WTC11 (cell line): Measurements from ENCODE around the gene LYPD6B. TPM values are rescaled to one million over a fixed set of nuclear protein-coding genes. Genes with fewer than 3 reads are reported as not detected.

Source experiments
- ATAC-seq: fragments of 200-7000 bp; cut with Tn5 transposase; 2 replicates; pipeline ENCODE4 v1.10.0; 2021; ENCODE audit warnings: mild to moderate bottlenecking, moderate library complexity
- CTCF ChIA-PET: fragments of 300-600 bp; sonication (Branson Sonifier 250); formaldehyde crosslinking; loops from one replicate; lab custom pipeline; 2021; ENCODE audit warnings: antibody characterized with exemption; lab: Charles Lee
- POLR2A ChIA-PET: fragments of 350-600 bp; sonication (Branson Sonifier 250); formaldehyde crosslinking; loops from one replicate; lab custom pipeline; 2021; ENCODE audit warnings: antibody characterized with exemption; lab: Charles Lee
- DNase-seq: peaks from one replicate; pipeline ENCODE4 v3.0.0; 2021; ENCODE audit warnings: low spot score
- H3K27ac Mint-ChIP-seq: 2 replicates; pipeline ENCODE4 v1.8.0; 2021; ENCODE audit warnings: mixed read lengths
- H3K27me3 Mint-ChIP-seq: 2 replicates; pipeline ENCODE4 v1.8.0; 2021; ENCODE audit warnings: low read depth, mild to moderate bottlenecking, moderate library complexity, mixed read lengths
- H3K36me3 Mint-ChIP-seq: 2 replicates; pipeline ENCODE4 v1.8.0; 2021; ENCODE audit warnings: mixed read lengths
- H3K4me1 Mint-ChIP-seq: 2 replicates; pipeline ENCODE4 v1.8.0; 2022; ENCODE audit warnings: mixed read lengths
- H3K4me3 Mint-ChIP-seq: 2 replicates; pipeline ENCODE4 v1.8.0; 2021; ENCODE audit warnings: mild to moderate bottlenecking, moderate library complexity, mixed read lengths
- H3K9me3 Mint-ChIP-seq: 2 replicates; pipeline ENCODE4 v1.8.0; 2021; ENCODE audit warnings: mixed read lengths
- CBFB ChIP-seq: sonication (generic); formaldehyde crosslinking; IDR thresholded peaks from 2 replicates; pipeline ENCODE4 v1.8.1; 2022; ENCODE audit warnings: mild to moderate bottlenecking, low read depth, missing genetic modification reagents
- CREB1 ChIP-seq: sonication (generic); formaldehyde crosslinking; IDR thresholded peaks from 2 replicates; pipeline ENCODE4 v1.8.0; 2023; ENCODE audit warnings: mild to moderate bottlenecking, missing genetic modification reagents
- E2F5 ChIP-seq: sonication (generic); formaldehyde crosslinking; IDR thresholded peaks from 2 replicates; pipeline ENCODE4 v1.8.1; 2022; ENCODE audit warnings: mild to moderate bottlenecking, moderate library complexity, missing genetic modification reagents
- IRF1 ChIP-seq: sonication (generic); formaldehyde crosslinking; IDR thresholded peaks from 2 replicates; pipeline ENCODE4 v1.8.0; 2023; ENCODE audit warnings: missing genetic modification reagents
- NFYB ChIP-seq: sonication (generic); formaldehyde crosslinking; conservative IDR thresholded peaks from 2 replicates; pipeline ENCODE4 v1.8.0; 2022; ENCODE audit warnings: low read depth, missing genetic modification reagents
- OVOL2 ChIP-seq: fragments of 250-450 bp; sonication (Bioruptor Pico); IDR thresholded peaks from 2 replicates; pipeline ENCODE4 v1.9.0; 2021; ENCODE audit warnings: mild to moderate bottlenecking, borderline replicate concordance
- SMAD4 ChIP-seq: sonication (generic); formaldehyde crosslinking; IDR thresholded peaks from 2 replicates; pipeline ENCODE4 v1.8.0; 2022; ENCODE audit warnings: mild to moderate bottlenecking, missing genetic modification reagents
- SOX15 ChIP-seq: fragments of 250-450 bp; sonication (Bioruptor Pico); IDR thresholded peaks from 2 replicates; pipeline ENCODE4 v1.9.0; 2021; ENCODE audit warnings: mild to moderate bottlenecking
- SP1 ChIP-seq: sonication (generic); formaldehyde crosslinking; conservative IDR thresholded peaks from 2 replicates; pipeline ENCODE4 v1.8.1; 2022; ENCODE audit warnings: missing genetic modification reagents
- TCF7 ChIP-seq: sonication (generic); formaldehyde crosslinking; IDR thresholded peaks from 2 replicates; pipeline ENCODE4 v1.8.0; 2022; ENCODE audit warnings: mild to moderate bottlenecking, low read depth, missing genetic modification reagents, moderate library complexity
- TEAD1 ChIP-seq: sonication (generic); formaldehyde crosslinking; IDR thresholded peaks from 2 replicates; pipeline ENCODE4 v1.8.0; 2022; ENCODE audit warnings: mild to moderate bottlenecking, missing genetic modification reagents
- USF2 ChIP-seq: sonication (generic); formaldehyde crosslinking; IDR thresholded peaks from 2 replicates; pipeline ENCODE4 v1.8.1; 2023; ENCODE audit warnings: mild to moderate bottlenecking, missing genetic modification reagents, moderate library complexity
- ZNF219 ChIP-seq: sonication (generic); formaldehyde crosslinking; IDR thresholded peaks from 2 replicates; pipeline ENCODE4 v1.8.0; 2023; ENCODE audit warnings: missing genetic modification reagents, mild to moderate bottlenecking, borderline replicate concordance
- ZNF281 ChIP-seq: sonication (generic); formaldehyde crosslinking; IDR thresholded peaks from 2 replicates; pipeline ENCODE4 v1.8.0; 2023; ENCODE audit warnings: mild to moderate bottlenecking, missing genetic modification reagents
- ZSCAN18 ChIP-seq: fragments of 250-450 bp; sonication (Bioruptor Pico); IDR thresholded peaks from 2 replicates; pipeline ENCODE4 v2.1.2; 2022; ENCODE audit warnings: mild to moderate bottlenecking, moderate library complexity
- total RNA-seq: library from RNA; stranded (reverse); gene quantifications from 3 replicates; pipeline ENCODE4 v1.2.3, GENCODE V29; 2021
- TF ChIP-seq, protein P1 (sequence below): sonication (generic); formaldehyde crosslinking; IDR thresholded peaks from 2 replicates; pipeline ENCODE4 v1.8.1; 2022; ENCODE audit warnings: low read depth, mild to moderate bottlenecking, moderate library complexity, missing genetic modification reagents, borderline replicate concordance
- TF ChIP-seq, protein P2 (sequence below): sonication (generic); formaldehyde crosslinking; conservative IDR thresholded peaks from 2 replicates; pipeline ENCODE4 v1.8.1; 2023; ENCODE audit warnings: mild to moderate bottlenecking, low read depth, missing genetic modification reagents, moderate library complexity
- TF ChIP-seq, protein P3 (sequence below): fragments of 200-600 bp; IDR thresholded peaks from 2 replicates; pipeline ENCODE4 v1.8.0; 2022; ENCODE audit warnings: antibody characterized with exemption

Gene LYPD6B
- total RNA-seq, 1 experiment from 2014 or later = 1.6 TPM

DNA sequence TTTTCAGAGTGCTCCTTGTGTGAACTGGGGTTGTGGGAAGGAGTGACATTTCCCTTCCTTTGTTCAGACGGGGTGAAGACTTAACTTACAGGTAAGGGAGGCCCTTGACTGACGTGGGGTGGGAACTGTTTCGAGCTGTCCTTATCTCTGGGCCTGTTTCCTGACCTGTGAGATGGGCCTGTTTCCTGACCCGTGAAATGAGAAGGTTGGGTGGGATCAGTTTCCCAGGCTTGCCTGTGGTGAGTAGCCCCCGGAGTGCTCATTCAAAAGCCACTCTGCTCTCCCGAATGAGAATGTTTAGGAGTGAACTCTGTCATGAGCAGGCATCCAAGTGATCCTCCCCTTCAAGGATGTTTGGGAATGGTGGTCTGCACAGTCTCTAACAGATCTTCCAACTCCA is 4.1 kb upstream of the LYPD6B start:
- Mint-ChIP-seq H3K36me3 (no peaks in the 10 kb centered on the region), H3K9me3 (no peaks in the 10 kb centered on the region), H3K4me3 (no peak overlapping the region), H3K27ac (no peak overlapping the region), H3K27me3 (peaks cover 19% of the 10 kb centered on the region), H3K4me1 (peaks cover 24% of the 10 kb centered on the region)
- ATAC-seq = no peak
- ChIA-PET POLR2A (interaction anchor here (0.8 kb wide), 1 partner anchor 28 kb away, joined by 7 read pairs; no protein-coding TSS in a partner anchor), CTCF (interaction anchor here (0.9 to 11.8 kb wide), 2 partner anchors 18 to 279 kb away, joined by 3 to 104 read pairs; no protein-coding TSS in a partner anchor)
- TF ChIP-seq SP1 (CRISPR knock-in tag) (no peak), TCF7 (CRISPR knock-in tag) (no peak), NFYB (CRISPR knock-in tag) (no peak), CBFB (CRISPR knock-in tag) (no peak), OVOL2 (CRISPR knock-in tag) (no peak), SOX15 (CRISPR knock-in tag) (no peak), ZNF281 (no peak), E2F5 (CRISPR knock-in tag) (no peak), ZNF219 (CRISPR knock-in tag) (no peak), IRF1 (CRISPR knock-in tag) (no peak), SMAD4 (CRISPR knock-in tag) (no peak), TEAD1 (no peak), CREB1 (CRISPR knock-in tag) (no peak), ZSCAN18 (CRISPR knock-in tag) (no peak), USF2 (no peak)
- TF ChIP-seq, protein P1, sequence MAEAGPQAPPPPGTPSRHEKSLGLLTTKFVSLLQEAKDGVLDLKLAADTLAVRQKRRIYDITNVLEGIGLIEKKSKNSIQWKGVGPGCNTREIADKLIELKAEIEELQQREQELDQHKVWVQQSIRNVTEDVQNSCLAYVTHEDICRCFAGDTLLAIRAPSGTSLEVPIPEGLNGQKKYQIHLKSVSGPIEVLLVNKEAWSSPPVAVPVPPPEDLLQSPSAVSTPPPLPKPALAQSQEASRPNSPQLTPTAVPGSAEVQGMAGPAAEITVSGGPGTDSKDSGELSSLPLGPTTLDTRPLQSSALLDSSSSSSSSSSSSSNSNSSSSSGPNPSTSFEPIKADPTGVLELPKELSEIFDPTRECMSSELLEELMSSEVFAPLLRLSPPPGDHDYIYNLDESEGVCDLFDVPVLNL = no peak
- TF ChIP-seq, protein P2, sequence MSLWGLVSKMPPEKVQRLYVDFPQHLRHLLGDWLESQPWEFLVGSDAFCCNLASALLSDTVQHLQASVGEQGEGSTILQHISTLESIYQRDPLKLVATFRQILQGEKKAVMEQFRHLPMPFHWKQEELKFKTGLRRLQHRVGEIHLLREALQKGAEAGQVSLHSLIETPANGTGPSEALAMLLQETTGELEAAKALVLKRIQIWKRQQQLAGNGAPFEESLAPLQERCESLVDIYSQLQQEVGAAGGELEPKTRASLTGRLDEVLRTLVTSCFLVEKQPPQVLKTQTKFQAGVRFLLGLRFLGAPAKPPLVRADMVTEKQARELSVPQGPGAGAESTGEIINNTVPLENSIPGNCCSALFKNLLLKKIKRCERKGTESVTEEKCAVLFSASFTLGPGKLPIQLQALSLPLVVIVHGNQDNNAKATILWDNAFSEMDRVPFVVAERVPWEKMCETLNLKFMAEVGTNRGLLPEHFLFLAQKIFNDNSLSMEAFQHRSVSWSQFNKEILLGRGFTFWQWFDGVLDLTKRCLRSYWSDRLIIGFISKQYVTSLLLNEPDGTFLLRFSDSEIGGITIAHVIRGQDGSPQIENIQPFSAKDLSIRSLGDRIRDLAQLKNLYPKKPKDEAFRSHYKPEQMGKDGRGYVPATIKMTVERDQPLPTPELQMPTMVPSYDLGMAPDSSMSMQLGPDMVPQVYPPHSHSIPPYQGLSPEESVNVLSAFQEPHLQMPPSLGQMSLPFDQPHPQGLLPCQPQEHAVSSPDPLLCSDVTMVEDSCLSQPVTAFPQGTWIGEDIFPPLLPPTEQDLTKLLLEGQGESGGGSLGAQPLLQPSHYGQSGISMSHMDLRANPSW (CRISPR knock-in tag) = no peak
- TF ChIP-seq, protein P3, sequence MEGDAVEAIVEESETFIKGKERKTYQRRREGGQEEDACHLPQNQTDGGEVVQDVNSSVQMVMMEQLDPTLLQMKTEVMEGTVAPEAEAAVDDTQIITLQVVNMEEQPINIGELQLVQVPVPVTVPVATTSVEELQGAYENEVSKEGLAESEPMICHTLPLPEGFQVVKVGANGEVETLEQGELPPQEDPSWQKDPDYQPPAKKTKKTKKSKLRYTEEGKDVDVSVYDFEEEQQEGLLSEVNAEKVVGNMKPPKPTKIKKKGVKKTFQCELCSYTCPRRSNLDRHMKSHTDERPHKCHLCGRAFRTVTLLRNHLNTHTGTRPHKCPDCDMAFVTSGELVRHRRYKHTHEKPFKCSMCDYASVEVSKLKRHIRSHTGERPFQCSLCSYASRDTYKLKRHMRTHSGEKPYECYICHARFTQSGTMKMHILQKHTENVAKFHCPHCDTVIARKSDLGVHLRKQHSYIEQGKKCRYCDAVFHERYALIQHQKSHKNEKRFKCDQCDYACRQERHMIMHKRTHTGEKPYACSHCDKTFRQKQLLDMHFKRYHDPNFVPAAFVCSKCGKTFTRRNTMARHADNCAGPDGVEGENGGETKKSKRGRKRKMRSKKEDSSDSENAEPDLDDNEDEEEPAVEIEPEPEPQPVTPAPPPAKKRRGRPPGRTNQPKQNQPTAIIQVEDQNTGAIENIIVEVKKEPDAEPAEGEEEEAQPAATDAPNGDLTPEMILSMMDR = no peak
- DNase-seq = no peak
